ENCODE measurements around the gene KLHL17. TPM values are rescaled to one million over a fixed set of nuclear protein-coding genes. Genes with fewer than 3 reads are reported as not detected.

The KLHL17 gene
- total RNA-seq, 1 donor from 2014 or later = 6.4 TPM

DNA sequence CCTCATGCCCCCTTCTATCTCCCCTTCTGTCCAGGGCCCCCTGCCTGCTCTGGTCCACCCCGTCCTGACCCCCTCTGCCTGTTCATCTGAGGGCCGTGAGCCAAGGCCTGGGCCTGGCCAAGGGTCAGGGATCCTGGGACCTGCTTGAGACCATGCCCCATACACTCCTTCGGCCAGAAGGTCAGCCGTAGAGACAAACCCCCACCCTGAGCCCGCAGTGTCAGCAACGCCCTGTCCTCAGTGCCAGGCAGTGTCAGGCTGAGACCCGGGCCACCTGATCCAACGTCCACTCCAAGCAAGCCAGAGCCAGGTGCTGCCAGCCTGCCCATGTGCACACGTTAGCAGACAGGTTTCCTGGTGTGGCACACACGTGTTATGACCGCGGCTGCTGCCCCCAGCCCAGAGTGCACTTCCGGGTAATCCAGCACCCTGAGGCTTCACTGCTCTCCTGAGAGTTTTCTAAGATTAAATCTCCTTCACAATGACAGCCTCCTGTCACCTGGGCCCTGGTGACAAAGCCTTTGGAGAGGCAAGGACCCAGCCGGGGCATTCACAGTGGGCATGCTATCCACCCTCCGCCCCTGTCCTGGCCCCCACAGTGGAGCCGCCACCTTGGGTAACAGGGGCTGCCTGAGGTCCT lies 46.8 kb upstream of the KLHL17 start:
- no peak overlapping the region for H3K4me3 ChIP-seq
- TF ChIP-seq, protein P1, sequence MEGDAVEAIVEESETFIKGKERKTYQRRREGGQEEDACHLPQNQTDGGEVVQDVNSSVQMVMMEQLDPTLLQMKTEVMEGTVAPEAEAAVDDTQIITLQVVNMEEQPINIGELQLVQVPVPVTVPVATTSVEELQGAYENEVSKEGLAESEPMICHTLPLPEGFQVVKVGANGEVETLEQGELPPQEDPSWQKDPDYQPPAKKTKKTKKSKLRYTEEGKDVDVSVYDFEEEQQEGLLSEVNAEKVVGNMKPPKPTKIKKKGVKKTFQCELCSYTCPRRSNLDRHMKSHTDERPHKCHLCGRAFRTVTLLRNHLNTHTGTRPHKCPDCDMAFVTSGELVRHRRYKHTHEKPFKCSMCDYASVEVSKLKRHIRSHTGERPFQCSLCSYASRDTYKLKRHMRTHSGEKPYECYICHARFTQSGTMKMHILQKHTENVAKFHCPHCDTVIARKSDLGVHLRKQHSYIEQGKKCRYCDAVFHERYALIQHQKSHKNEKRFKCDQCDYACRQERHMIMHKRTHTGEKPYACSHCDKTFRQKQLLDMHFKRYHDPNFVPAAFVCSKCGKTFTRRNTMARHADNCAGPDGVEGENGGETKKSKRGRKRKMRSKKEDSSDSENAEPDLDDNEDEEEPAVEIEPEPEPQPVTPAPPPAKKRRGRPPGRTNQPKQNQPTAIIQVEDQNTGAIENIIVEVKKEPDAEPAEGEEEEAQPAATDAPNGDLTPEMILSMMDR (IDR thresholded peaks at IDR 0.05; ENCODE audit: borderline replicate concordance) = no peak
- no peak overlapping the region for H3K27ac ChIP-seq (replicated peaks)
- H3K9me3 ChIP-seq (replicated peaks) = no peaks in the 10 kb centered on the region
- no peak for DNase-seq
- peaks cover 13% of the 10 kb centered on the region for H3K4me1 ChIP-seq
- H3K27me3 ChIP-seq (ENCODE audit: low read depth) = peaks cover 93% of the 10 kb centered on the region
- no peaks in the 10 kb centered on the region for H3K36me3 ChIP-seq
- intact Hi-C loops (cut with micrococcal nuclease) = no loop called here

DNA sequence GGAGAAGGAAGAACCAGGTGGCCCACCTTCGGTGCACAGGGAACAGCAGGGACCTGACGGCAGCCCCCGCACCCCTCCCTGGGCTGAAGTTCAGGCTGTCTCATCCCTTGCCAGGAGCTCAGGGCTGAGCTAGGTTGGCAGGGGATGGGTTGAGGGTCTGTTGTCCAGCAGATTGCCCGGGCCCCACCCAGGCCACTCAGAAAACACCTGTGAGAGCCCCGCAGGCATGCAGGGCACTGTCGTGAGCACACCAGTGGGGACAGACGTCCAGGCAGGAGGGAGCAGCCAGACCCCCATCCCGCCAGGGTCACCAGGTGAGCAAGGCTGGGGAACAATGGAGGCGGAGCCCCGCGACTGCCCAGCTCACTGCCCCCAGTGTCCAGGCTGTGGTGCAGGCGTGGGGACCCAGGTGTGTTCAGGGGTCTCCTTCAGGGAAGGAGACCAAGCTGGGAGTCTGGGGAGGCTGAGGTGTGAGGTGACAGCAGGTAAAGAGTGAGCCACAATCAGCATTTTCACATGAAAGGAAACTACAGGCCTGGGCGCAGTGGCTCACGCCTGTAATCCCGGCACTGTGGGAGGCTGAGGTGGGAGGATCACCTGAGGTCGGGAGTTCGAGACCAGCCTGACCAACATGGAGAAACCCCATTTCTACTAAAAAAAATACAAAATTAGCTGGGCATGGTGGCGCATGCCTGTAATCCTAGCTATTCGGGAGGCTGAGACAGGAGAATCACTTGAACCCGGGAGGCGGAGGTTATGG lies 46.1 kb upstream of the KLHL17 start:
- TF ChIP-seq, protein P1 (IDR thresholded peaks at IDR 0.05; ENCODE audit: borderline replicate concordance) = no peak
- peaks cover 97% of the 10 kb centered on the region for H3K27me3 ChIP-seq (ENCODE audit: low read depth)

DNA sequence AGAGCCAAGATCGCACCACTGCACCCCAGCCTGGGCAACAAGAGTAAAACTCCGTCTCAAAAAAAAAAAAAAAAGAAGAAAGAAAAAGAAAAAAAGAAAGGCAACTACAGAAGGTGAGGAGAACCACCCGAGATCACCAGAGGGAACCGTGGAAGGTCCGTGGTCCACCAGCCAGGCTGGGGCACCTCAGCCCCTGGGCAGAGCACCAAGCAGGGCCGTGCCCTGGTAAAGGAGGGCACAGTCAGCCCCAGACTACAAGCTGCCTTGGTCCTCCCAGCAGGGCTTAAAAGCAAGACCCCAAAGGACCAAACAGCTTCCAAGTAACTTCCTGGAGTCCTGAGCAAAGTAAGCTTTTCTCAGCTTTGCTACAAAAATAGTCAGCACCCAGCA lies 45.5 kb upstream of the KLHL17 start:
- no peak for DNase-seq
- H3K9me3 ChIP-seq (replicated peaks) = no peaks in the 10 kb centered on the region
- H3K27ac ChIP-seq (replicated peaks) = no peak overlapping the region
- H3K4me3 ChIP-seq = no peak overlapping the region
- peaks cover 100% of the 10 kb centered on the region for H3K27me3 ChIP-seq (ENCODE audit: low read depth)
- TF ChIP-seq, protein P1 (IDR thresholded peaks at IDR 0.05; ENCODE audit: borderline replicate concordance) = no peak
- peaks cover 12% of the 10 kb centered on the region for H3K4me1 ChIP-seq
- intact Hi-C loops (cut with micrococcal nuclease) = no loop called here
- H3K36me3 ChIP-seq = no peaks in the 10 kb centered on the region

More for the DNA sequence above, 46.1 kb upstream of the KLHL17 start:
- no peak for DNase-seq
- Histone ChIP-seq H3K27ac (replicated peaks) (no peak overlapping the region), H3K9me3 (replicated peaks) (no peaks in the 10 kb centered on the region), H3K4me3 (no peak overlapping the region), H3K36me3 (no peaks in the 10 kb centered on the region), H3K4me1 (peaks cover 13% of the 10 kb centered on the region)
- intact Hi-C loops (cut with micrococcal nuclease) = no loop called here

- no peaks in the 10 kb centered on the region for H3K9me3 ChIP-seq (replicated peaks)
- peak; percentile 10 for DNase-seq
- H3K4me3 ChIP-seq = no peak overlapping the region
- TF ChIP-seq, protein P1 (IDR thresholded peaks at IDR 0.05; ENCODE audit: borderline replicate concordance) = no peak
- no peak overlapping the region for H3K27ac ChIP-seq (replicated peaks)
- peaks cover 14% of the 10 kb centered on the region for H3K4me1 ChIP-seq
- H3K27me3 ChIP-seq (ENCODE audit: low read depth) = peaks cover 100% of the 10 kb centered on the region
- intact Hi-C loops (cut with micrococcal nuclease) = no loop called here
- H3K36me3 ChIP-seq = no peaks in the 10 kb centered on the region
Observed at GRCh38 chr1:915295-916172, 44.9 kb upstream of the KLHL17 start.

Measured in left ventricle myocardium inferior (tissue), 1 donor.